Activated CD4-positive, CD25-positive, alpha-beta regulatory T cell treated with anti-CD3 and anti-CD28 coated beads, Interleukin-2, amount 50 U/mL, for 72 hours (primary cell): ENCODE measurements around the gene CRACR2A.

ENCODE experiments used
- DNase-seq: peaks from one replicate; pipeline ENCODE4 v3.0.0; 2021

CRACR2A gene

GRCh38 chr12:3592856-3593625, 159.9 kb downstream of the CRACR2A start:
- DNase-seq = no peak

- DNase-seq = no peak
Measured at GRCh38 chr12:3589745-3590144, 163.2 kb downstream of the CRACR2A start.

GRCh38 chr12:3587402-3588013, 165.4 kb downstream of the CRACR2A start:
- DNase-seq = no peak

- no peak for DNase-seq
Measured at GRCh38 chr12:3583656-3584334, 169.1 kb downstream of the CRACR2A start.

GRCh38 chr12:3580094-3580749, 172.7 kb downstream of the CRACR2A start:
- DNase-seq = no peak

GRCh38 chr12:3579446-3580093, 173.3 kb downstream of the CRACR2A start:
- no peak for DNase-seq

GRCh38 chr12:3578557-3578956, 174.4 kb downstream of the CRACR2A start:
- no peak for DNase-seq

GRCh38 chr12:3576891-3577290, 176.0 kb downstream of the CRACR2A start:
- no peak for DNase-seq

GRCh38 chr12:3574986-3575385, 177.9 kb downstream of the CRACR2A start:
- DNase-seq = no peak

- no peak for DNase-seq
Measured at GRCh38 chr12:3572560-3572959, 180.3 kb downstream of the CRACR2A start.

- no peak for DNase-seq
Measured at GRCh38 chr12:3571724-3572123, 181.2 kb downstream of the CRACR2A start.

- DNase-seq = no peak
Measured at GRCh38 chr12:3571323-3571722, 181.6 kb downstream of the CRACR2A start.

GRCh38 chr12:3568695-3569094, 184.2 kb downstream of the CRACR2A start:
- DNase-seq = no peak

GRCh38 chr12:3565985-3566384, 186.9 kb downstream of the CRACR2A start:
- no peak for DNase-seq
